GM12878 (cell line): ENCODE data around the gene SLC1A7.

ENCODE experiments used
- BHLHE40 ChIP-seq, 2 experiments: fragments of 450-650 bp in 1 of 2; IDR thresholded peaks; 2 replicates each; pipeline ENCODE4 v1.6.1; 2011 to 2017; ENCODE audit warnings: low read depth in 2 of 2, borderline replicate concordance in 1 of 2, improper control_type of control experiment in 1 of 2, low read length in 1 of 2, mild to moderate bottlenecking in 1 of 2
- CTCF ChIP-seq, 3 experiments: IDR thresholded peaks in 2 of 3; conservative IDR thresholded peaks in 1 of 3; 2 replicates each; pipeline ENCODE4 v1.5.1; 2011; ENCODE audit warnings: low read depth in 3 of 3, low read length in 3 of 3, mild to moderate bottlenecking in 3 of 3, control low read depth in 2 of 3, moderate library complexity in 2 of 3, inconsistent platforms in 1 of 3, mixed read lengths in 1 of 3; ENCODE audit not compliant: control insufficient read depth in 2 of 3, insufficient read depth in 1 of 3; ENCODE audit errors: extremely low read depth in 1 of 3
- E4F1 ChIP-seq: fragments of 450-650 bp; IDR thresholded peaks from 2 replicates; pipeline ENCODE4 v1.6.1; 2018; ENCODE audit warnings: borderline replicate concordance, mild to moderate bottlenecking; ENCODE audit not compliant: partially characterized antibody
- ESRRA ChIP-seq: IDR thresholded peaks from 2 replicates; pipeline ENCODE4 v1.6.1; 2012; ENCODE audit warnings: mild to moderate bottlenecking, low read length, improper control_type of control experiment
- FOS ChIP-seq: IDR thresholded peaks from 3 replicates; pipeline ENCODE4 v1.6.1; 2011; ENCODE audit warnings: borderline replicate concordance; ENCODE audit not compliant: insufficient read length; ENCODE audit errors: extremely low read depth
- IRF3 ChIP-seq: fragments of 450-650 bp; IDR thresholded peaks from 2 replicates; pipeline ENCODE4 v1.6.1; 2014; ENCODE audit warnings: mild to moderate bottlenecking
- PBX3 ChIP-seq: IDR thresholded peaks from 2 replicates; pipeline ENCODE4 v1.6.1; 2011; ENCODE audit warnings: mild to moderate bottlenecking, low read depth, low read length, moderate library complexity; ENCODE audit not compliant: insufficient replicate concordance
- POLR2A ChIP-seq: IDR thresholded peaks from 2 replicates; pipeline ENCODE4 v1.6.1; 2011; ENCODE audit warnings: low read depth, mild to moderate bottlenecking, low read length
- RAD21 ChIP-seq: IDR thresholded peaks from 2 replicates; pipeline ENCODE4 v1.6.1; 2011; ENCODE audit warnings: mild to moderate bottlenecking, low read depth, low read length, moderate library complexity; ENCODE audit not compliant: insufficient read depth
- RCOR1 ChIP-seq: conservative IDR thresholded peaks from 2 replicates; pipeline ENCODE4 v1.6.1; 2012; ENCODE audit warnings: low read depth, low read length, improper control_type of control experiment
- SKIL ChIP-seq: fragments of 450-650 bp; IDR thresholded peaks from 2 replicates; pipeline ENCODE4 v1.6.1; 2017; ENCODE audit warnings: mild to moderate bottlenecking, low read depth, inconsistent platforms; ENCODE audit not compliant: poor library complexity, severe bottlenecking
- STAT1 ChIP-seq: fragments of 450-650 bp; conservative IDR thresholded peaks from 2 replicates; pipeline ENCODE4 v1.6.1; 2014; ENCODE audit warnings: antibody characterized with exemption, mild to moderate bottlenecking

GRCh38 chr1:53122961-53123413, 19.5 kb downstream of the SLC1A7 start:
- TF ChIP-seq SKIL: no peak
- TF ChIP-seq PBX3: no peak
- TF ChIP-seq IRF3: no peak
- no peak for TF ChIP-seq STAT1
- TF ChIP-seq CTCF (IDR thresholded peaks at IDR 0.05 in 2 of 3, conservative IDR thresholded peaks at IDR 0.05 in 1 of 3; ENCODE audit: control insufficient read depth in 2 of 3, extremely low read depth in 1 of 3, insufficient read depth in 1 of 3, low read depth in 3 of 3, low read length in 3 of 3): no peak
- no peak for TF ChIP-seq POLR2A
- TF ChIP-seq BHLHE40 (IDR thresholded peaks at IDR 0.05; ENCODE audit: borderline replicate concordance in 1 of 2, low read depth in 2 of 2, low read length in 1 of 2): no peak
- TF ChIP-seq FOS: no peak
- TF ChIP-seq ESRRA: no peak
- no peak for TF ChIP-seq RAD21
- TF ChIP-seq RCOR1: no peak
- no peak for TF ChIP-seq E4F1
